HepG2 (cell line): ENCODE data around the gene SKIL. TPM values are rescaled to one million over a fixed set of nuclear protein-coding genes. Genes with fewer than 3 reads are reported as not detected.
A peak's percentile ranks its signal among the peaks of the same experiment; 100 is the strongest.

Experiments used
- KLF13 ChIP-seq: sonication (generic); formaldehyde crosslinking; IDR thresholded peaks from 2 replicates; pipeline ENCODE4 v1.4.0; 2020; ENCODE audit warnings: mild to moderate bottlenecking, missing genetic modification reagents
- MTF2 ChIP-seq: sonication (generic); formaldehyde crosslinking; IDR thresholded peaks from 2 replicates; pipeline ENCODE4 v1.5.0; 2020; ENCODE audit warnings: missing genetic modification reagents, borderline replicate concordance
- NFKBIZ ChIP-seq: IDR thresholded peaks from 2 replicates; pipeline ENCODE4 v1.6.1; 2018; ENCODE audit warnings: missing genetic modification reagents, missing compliant biosample characterization
- NFYC ChIP-seq: IDR thresholded peaks from 2 replicates; pipeline ENCODE4 v1.6.1; 2016; ENCODE audit warnings: missing genetic modification reagents, missing compliant biosample characterization
- NR2F2 ChIP-seq: IDR thresholded peaks from 2 replicates; pipeline ENCODE4 v1.6.1; 2012; ENCODE audit warnings: low read depth, inconsistent platforms, borderline replicate concordance
- POGZ ChIP-seq: sonication (generic); formaldehyde crosslinking; IDR thresholded peaks from 2 replicates; pipeline ENCODE4 v1.4.0; 2020; ENCODE audit warnings: mild to moderate bottlenecking, missing genetic modification reagents
- POLR2AphosphoS2 ChIP-seq: IDR thresholded peaks from 2 replicates; pipeline ENCODE4 v1.6.1; 2011; ENCODE audit warnings: low read depth, low read length, improper control_type of control experiment
- RBM22 ChIP-seq: fragments of 200-400 bp; formaldehyde crosslinking; optimal IDR thresholded peaks from 2 replicates; pipeline ENCODE3; 2017; ENCODE audit warnings: mild to moderate bottlenecking, low read length, moderate library complexity
- TGIF2 ChIP-seq: IDR thresholded peaks from 2 replicates; pipeline ENCODE4 v1.6.1; 2016; ENCODE audit warnings: control low read depth, missing compliant biosample characterization
- TP53 ChIP-seq: sonication (generic); formaldehyde crosslinking; conservative IDR thresholded peaks from 2 replicates; pipeline ENCODE4 v1.4.0; 2020; ENCODE audit warnings: missing genetic modification reagents
- XRCC5 ChIP-seq: fragments of 200-400 bp; formaldehyde crosslinking; optimal IDR thresholded peaks from 2 replicates; pipeline ENCODE3; 2017; ENCODE audit warnings: mild to moderate bottlenecking, low read length
- ZNF205 ChIP-seq: IDR thresholded peaks from 2 replicates; pipeline ENCODE4 v1.6.1; 2018; ENCODE audit warnings: missing biosample characterization, missing genetic modification reagents
- ZNF264 ChIP-seq: sonication (generic); formaldehyde crosslinking; IDR thresholded peaks from 2 replicates; pipeline ENCODE4 v1.4.0; 2020; ENCODE audit warnings: missing genetic modification reagents
- ZNF34 ChIP-seq: sonication (generic); formaldehyde crosslinking; IDR thresholded peaks from 2 replicates; pipeline ENCODE4 v1.4.0; 2020; ENCODE audit warnings: mild to moderate bottlenecking, missing genetic modification reagents, borderline replicate concordance
- ZNF883 ChIP-seq: sonication (generic); formaldehyde crosslinking; IDR thresholded peaks from 2 replicates; pipeline ENCODE4 v1.5.1; 2020; ENCODE audit warnings: mild to moderate bottlenecking, missing genetic modification reagents; ENCODE audit errors: not compliant biosample characterization
- polyA plus RNA-seq, 8 experiments: library from polyadenylated mRNA; depleted of rRNA in 3 of 8; stranded (reverse) in 7 of 8; unstranded in 1 of 8; fragments of >200 nt; fragmentation: Illumina TruSeq in 4 of 8; extraction: Trizol in 4 of 8; gene quantifications; 2 replicates each; pipeline versions ENCODE4 v1.2.1 to v1.2.3, GENCODE V29; 2011 to 2016; ENCODE audit warnings: low read depth in 4 of 8, missing spikeins in 1 of 8, mixed read lengths in 1 of 8; ENCODE audit not compliant: insufficient read depth in 1 of 8
- total RNA-seq, 5 experiments: library from RNA; depleted of rRNA; stranded (reverse); fragments of >200 nt; fragmentation: Illumina TruSeq; extraction: Trizol; gene quantifications; 2 replicates each; pipeline ENCODE4 v1.2.3, GENCODE V29; 2016; ENCODE audit warnings: low read depth in 1 of 5
- TF ChIP-seq, protein P1 (sequence below): sonication (generic); formaldehyde crosslinking; conservative IDR thresholded peaks from 2 replicates; pipeline ENCODE4 v1.4.0; 2020; ENCODE audit warnings: mild to moderate bottlenecking, missing genetic modification reagents, moderate library complexity
- TF ChIP-seq, protein P2 (sequence below), 2 experiments: sonication (generic) in 1 of 2; formaldehyde crosslinking in 1 of 2; IDR thresholded peaks; 2 replicates each; pipeline versions ENCODE4 v1.5.1 to v1.6.1; 2011 to 2020; ENCODE audit warnings: borderline replicate concordance in 1 of 2, low read depth in 1 of 2, low read length in 1 of 2, mild to moderate bottlenecking in 1 of 2, missing genetic modification reagents in 1 of 2, moderate library complexity in 1 of 2
- TF ChIP-seq, protein P3 (sequence below): sonication (generic); formaldehyde crosslinking; IDR thresholded peaks from 2 replicates; pipeline ENCODE4 v1.4.0; 2020; ENCODE audit warnings: missing genetic modification reagents, borderline replicate concordance
- TF ChIP-seq, protein P4 (sequence below): sonication (generic); formaldehyde crosslinking; IDR thresholded peaks from 2 replicates; pipeline ENCODE4 v1.4.0; 2020; ENCODE audit warnings: missing genetic modification reagents, borderline replicate concordance

SKIL gene
- total and polyA plus RNA-seq, 2 of the 13 experiments (the other 11 are each of a cell fraction or from before 2014, with no cell fraction given), result 5.2 to 20.7 TPM

DNA sequence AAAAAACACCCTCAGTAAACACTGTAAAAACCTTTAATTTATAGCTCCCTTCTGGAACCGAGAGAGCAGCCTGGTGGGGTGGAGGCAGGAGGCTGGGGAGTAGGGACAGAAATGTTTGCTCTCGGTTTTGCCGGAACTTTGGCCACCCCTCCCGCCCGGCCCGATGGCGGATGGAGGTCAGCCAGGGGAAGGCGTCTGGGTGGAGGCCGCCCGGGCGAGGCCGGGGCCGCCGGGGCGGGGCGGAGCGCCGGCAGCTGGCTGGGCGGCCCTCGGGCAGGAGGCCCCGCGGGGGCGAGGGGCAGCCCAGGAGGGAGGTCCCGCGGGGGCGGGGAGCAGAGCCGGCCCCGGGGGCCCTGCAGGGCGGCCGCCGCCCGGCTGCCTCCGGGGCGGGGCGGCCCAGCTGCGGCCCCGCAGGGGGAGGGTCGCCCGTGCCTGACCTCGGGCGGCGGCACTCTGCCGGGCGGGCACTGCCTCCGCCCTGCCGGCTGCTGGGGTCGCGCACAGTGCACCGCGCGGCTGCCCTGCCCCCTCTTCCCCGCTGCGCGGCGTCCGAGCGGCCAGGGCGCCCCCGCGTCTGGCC is 829 bp upstream of the SKIL start (continued):
- TF ChIP-seq, protein P1, sequence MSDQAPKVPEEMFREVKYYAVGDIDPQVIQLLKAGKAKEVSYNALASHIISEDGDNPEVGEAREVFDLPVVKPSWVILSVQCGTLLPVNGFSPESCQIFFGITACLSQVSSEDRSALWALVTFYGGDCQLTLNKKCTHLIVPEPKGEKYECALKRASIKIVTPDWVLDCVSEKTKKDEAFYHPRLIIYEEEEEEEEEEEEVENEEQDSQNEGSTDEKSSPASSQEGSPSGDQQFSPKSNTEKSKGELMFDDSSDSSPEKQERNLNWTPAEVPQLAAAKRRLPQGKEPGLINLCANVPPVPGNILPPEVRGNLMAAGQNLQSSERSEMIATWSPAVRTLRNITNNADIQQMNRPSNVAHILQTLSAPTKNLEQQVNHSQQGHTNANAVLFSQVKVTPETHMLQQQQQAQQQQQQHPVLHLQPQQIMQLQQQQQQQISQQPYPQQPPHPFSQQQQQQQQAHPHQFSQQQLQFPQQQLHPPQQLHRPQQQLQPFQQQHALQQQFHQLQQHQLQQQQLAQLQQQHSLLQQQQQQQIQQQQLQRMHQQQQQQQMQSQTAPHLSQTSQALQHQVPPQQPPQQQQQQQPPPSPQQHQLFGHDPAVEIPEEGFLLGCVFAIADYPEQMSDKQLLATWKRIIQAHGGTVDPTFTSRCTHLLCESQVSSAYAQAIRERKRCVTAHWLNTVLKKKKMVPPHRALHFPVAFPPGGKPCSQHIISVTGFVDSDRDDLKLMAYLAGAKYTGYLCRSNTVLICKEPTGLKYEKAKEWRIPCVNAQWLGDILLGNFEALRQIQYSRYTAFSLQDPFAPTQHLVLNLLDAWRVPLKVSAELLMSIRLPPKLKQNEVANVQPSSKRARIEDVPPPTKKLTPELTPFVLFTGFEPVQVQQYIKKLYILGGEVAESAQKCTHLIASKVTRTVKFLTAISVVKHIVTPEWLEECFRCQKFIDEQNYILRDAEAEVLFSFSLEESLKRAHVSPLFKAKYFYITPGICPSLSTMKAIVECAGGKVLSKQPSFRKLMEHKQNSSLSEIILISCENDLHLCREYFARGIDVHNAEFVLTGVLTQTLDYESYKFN (CRISPR knock-in tag), result 0 out of 2 replicates have a peak, but pooled peaks have one; percentile 27
- TF ChIP-seq KLF13 (CRISPR knock-in tag) (no peak), NFYC (CRISPR knock-in tag) (no peak), POLR2AphosphoS2 (no peak), ZNF205 (no peak), ZNF34 (CRISPR knock-in tag) (0 out of 2 replicates have a peak, but pooled peaks have one; percentile 7), NFKBIZ (CRISPR knock-in tag) (no peak), POGZ (peak; percentile 36; the same call in 1 of the 2 replicates), MTF2 (CRISPR knock-in tag) (no peak), ZNF883 (no peak), TGIF2 (CRISPR knock-in tag) (no peak), TP53 (CRISPR knock-in tag) (no peak), XRCC5 (peak; percentile 34), NR2F2 (peak; percentile 31; the same call in 1 of the 2 replicates), RBM22 (no peak), ZNF264 (CRISPR knock-in tag) (no peak)
- TF ChIP-seq, protein P2, sequence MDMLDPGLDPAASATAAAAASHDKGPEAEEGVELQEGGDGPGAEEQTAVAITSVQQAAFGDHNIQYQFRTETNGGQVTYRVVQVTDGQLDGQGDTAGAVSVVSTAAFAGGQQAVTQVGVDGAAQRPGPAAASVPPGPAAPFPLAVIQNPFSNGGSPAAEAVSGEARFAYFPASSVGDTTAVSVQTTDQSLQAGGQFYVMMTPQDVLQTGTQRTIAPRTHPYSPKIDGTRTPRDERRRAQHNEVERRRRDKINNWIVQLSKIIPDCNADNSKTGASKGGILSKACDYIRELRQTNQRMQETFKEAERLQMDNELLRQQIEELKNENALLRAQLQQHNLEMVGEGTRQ (IDR thresholded peaks at IDR 0.05; ENCODE audit: low read depth, low read length), result no peak
- TF ChIP-seq, protein P2 (CRISPR knock-in tag; IDR thresholded peaks at IDR 0.05; ENCODE audit: borderline replicate concordance), result no peak
- TF ChIP-seq, protein P3, sequence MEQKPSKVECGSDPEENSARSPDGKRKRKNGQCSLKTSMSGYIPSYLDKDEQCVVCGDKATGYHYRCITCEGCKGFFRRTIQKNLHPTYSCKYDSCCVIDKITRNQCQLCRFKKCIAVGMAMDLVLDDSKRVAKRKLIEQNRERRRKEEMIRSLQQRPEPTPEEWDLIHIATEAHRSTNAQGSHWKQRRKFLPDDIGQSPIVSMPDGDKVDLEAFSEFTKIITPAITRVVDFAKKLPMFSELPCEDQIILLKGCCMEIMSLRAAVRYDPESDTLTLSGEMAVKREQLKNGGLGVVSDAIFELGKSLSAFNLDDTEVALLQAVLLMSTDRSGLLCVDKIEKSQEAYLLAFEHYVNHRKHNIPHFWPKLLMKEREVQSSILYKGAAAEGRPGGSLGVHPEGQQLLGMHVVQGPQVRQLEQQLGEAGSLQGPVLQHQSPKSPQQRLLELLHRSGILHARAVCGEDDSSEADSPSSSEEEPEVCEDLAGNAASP (CRISPR knock-in tag), result no peak; the same call in 1 of the 2 replicates
- TF ChIP-seq, protein P4, sequence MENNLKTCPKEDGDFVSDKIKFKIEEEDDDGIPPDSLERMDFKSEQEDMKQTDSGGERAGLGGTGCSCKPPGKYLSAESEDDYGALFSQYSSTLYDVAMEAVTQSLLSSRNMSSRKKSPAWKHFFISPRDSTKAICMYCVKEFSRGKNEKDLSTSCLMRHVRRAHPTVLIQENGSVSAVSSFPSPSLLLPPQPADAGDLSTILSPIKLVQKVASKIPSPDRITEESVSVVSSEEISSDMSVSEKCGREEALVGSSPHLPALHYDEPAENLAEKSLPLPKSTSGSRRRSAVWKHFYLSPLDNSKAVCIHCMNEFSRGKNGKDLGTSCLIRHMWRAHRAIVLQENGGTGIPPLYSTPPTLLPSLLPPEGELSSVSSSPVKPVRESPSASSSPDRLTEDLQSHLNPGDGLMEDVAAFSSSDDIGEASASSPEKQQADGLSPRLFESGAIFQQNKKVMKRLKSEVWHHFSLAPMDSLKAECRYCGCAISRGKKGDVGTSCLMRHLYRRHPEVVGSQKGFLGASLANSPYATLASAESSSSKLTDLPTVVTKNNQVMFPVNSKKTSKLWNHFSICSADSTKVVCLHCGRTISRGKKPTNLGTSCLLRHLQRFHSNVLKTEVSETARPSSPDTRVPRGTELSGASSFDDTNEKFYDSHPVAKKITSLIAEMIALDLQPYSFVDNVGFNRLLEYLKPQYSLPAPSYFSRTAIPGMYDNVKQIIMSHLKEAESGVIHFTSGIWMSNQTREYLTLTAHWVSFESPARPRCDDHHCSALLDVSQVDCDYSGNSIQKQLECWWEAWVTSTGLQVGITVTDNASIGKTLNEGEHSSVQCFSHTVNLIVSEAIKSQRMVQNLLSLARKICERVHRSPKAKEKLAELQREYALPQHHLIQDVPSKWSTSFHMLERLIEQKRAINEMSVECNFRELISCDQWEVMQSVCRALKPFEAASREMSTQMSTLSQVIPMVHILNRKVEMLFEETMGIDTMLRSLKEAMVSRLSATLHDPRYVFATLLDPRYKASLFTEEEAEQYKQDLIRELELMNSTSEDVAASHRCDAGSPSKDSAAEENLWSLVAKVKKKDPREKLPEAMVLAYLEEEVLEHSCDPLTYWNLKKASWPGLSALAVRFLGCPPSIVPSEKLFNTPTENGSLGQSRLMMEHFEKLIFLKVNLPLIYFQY (CRISPR knock-in tag), result no peak
